PFSK-1 (cell line): ENCODE results near the gene TMEM266.

Source experiments
- POLR2AphosphoS5 ChIP-seq: IDR thresholded peaks from 2 replicates; pipeline ENCODE4 v1.6.1; 2012; ENCODE audit warnings: low read depth, mild to moderate bottlenecking, control low read depth, low read length, moderate library complexity
- SIN3A ChIP-seq: IDR thresholded peaks from 2 replicates; pipeline ENCODE4 v1.6.1; 2012; ENCODE audit warnings: mild to moderate bottlenecking, low read length, moderate library complexity, borderline replicate concordance; ENCODE audit not compliant: insufficient read depth

GRCh38 chr15:76221085-76221767 lies 161.4 kb downstream of the TMEM266 start:
- TF ChIP-seq SIN3A, result no peak
- TF ChIP-seq POLR2AphosphoS5, result no peak
